Cardiac fibroblast (primary cell): ENCODE measurements around the gene GCLC.

Experiments used
- DNase-seq, 2 donors: peaks; one replicate each; pipeline versions ENCODE4 v3.0.0 to v3.0.0-alpha.2; 2010; ENCODE audit warnings: low read depth in 2 of 2
- H3K4me3 ChIP-seq, 2 donors: replicated peaks in 1 of 2; 1 replicate in 1 of 2; 2 replicates in 1 of 2; pipeline ENCODE4 v1.5.1; 2011; ENCODE audit warnings: low read depth in 2 of 2, low read length in 2 of 2, mild to moderate bottlenecking in 2 of 2, moderate library complexity in 1 of 2
- CTCF ChIP-seq: IDR thresholded peaks from one replicate; pipeline ENCODE4 v1.5.1; 2011; ENCODE audit warnings: low read depth, mild to moderate bottlenecking, low read length, inconsistent platforms

GCLC gene

GRCh38 chr6:53461696-53462095, 83.2 kb downstream of the GCLC start:
- H3K4me3 ChIP-seq, result no peak overlapping the region
- no peak for DNase-seq
- TF ChIP-seq CTCF, result no peak

- no peak for TF ChIP-seq CTCF
Measured at GRCh38 chr6:53461041-53461656, 83.8 kb downstream of the GCLC start.

GRCh38 chr6:53458105-53458866, 86.6 kb downstream of the GCLC start:
- no peak for TF ChIP-seq CTCF

More at GRCh38 chr6:53461041-53461656, 83.8 kb downstream of the GCLC start:
- DNase-seq, result no peak
- H3K4me3 ChIP-seq, result no peak overlapping the region

GRCh38 chr6:53456809-53457208, 88.1 kb downstream of the GCLC start:
- TF ChIP-seq CTCF, result no peak
- H3K4me3 ChIP-seq, result no peak overlapping the region
- no peak for DNase-seq

More at GRCh38 chr6:53458105-53458866, 86.6 kb downstream of the GCLC start:
- no peak for DNase-seq
- H3K4me3 ChIP-seq, result no peak overlapping the region

GRCh38 chr6:53455678-53456077, 89.2 kb downstream of the GCLC start:
- DNase-seq, result no peak
- TF ChIP-seq CTCF, result no peak
- H3K4me3 ChIP-seq, result no peak overlapping the region

GRCh38 chr6:53451165-53451564, 93.7 kb downstream of the GCLC start:
- no peak for TF ChIP-seq CTCF
- DNase-seq, result no peak
- no peak overlapping the region for H3K4me3 ChIP-seq
